ENCODE measurements around the gene CCDC106.

The CCDC106 gene

GRCh38 chr19:55652311-55653128, 4.5 kb downstream of the CCDC106 start:
- DNase-seq (ENCODE audit: low read depth), result no peak

GRCh38 chr19:55653651-55654322, 5.8 kb downstream of the CCDC106 start:
- peak; percentile 97 for DNase-seq (ENCODE audit: low read depth)

- peak; percentile 99 for DNase-seq (ENCODE audit: low read depth)
These were observed 6.4 kb downstream of the CCDC106 start for GRCh38 chr19:55654323-55654867.

GRCh38 chr19:55654868-55655647, 7.0 kb downstream of the CCDC106 start, which contains the start of gene U2AF2:
Gene U2AF2 (plus strand): TSS chr19:55655035. CDS start chr19:55655105, 70 bp downstream.
- peak; percentile 90 for DNase-seq (ENCODE audit: low read depth)

- DNase-seq (ENCODE audit: low read depth), result no peak
These were observed 7.6 kb downstream of the CCDC106 start for GRCh38 chr19:55655648-55656040.

- DNase-seq (ENCODE audit: low read depth), result no peak
These were observed 8.5 kb downstream of the CCDC106 start for GRCh38 chr19:55656552-55656951.

GRCh38 chr19:55656988-55657747, 9.2 kb downstream of the CCDC106 start:
- DNase-seq (ENCODE audit: low read depth), result no peak

- no peak for DNase-seq (ENCODE audit: low read depth)
These were observed 10.9 kb downstream of the CCDC106 start for GRCh38 chr19:55658846-55659459.

- no peak for DNase-seq (ENCODE audit: low read depth)
These were observed 11.8 kb downstream of the CCDC106 start for GRCh38 chr19:55659822-55660221.

- DNase-seq (ENCODE audit: low read depth), result no peak
These were observed 12.4 kb downstream of the CCDC106 start for GRCh38 chr19:55660404-55660803.

GRCh38 chr19:55660991-55661390, 13.0 kb downstream of the CCDC106 start:
- no peak for DNase-seq (ENCODE audit: low read depth)

GRCh38 chr19:55661826-55662225, 13.8 kb downstream of the CCDC106 start:
- DNase-seq (ENCODE audit: low read depth), result no peak

GRCh38 chr19:55663846-55664536, 16.0 kb downstream of the CCDC106 start:
- DNase-seq (ENCODE audit: low read depth), result no peak

GRCh38 chr19:55666343-55667005, 18.5 kb downstream of the CCDC106 start:
- no peak for DNase-seq (ENCODE audit: low read depth)

- DNase-seq (ENCODE audit: low read depth), result no peak
These were observed 19.0 kb downstream of the CCDC106 start for GRCh38 chr19:55667006-55667381.

GRCh38 chr19:55667511-55667910, 19.5 kb downstream of the CCDC106 start:
- DNase-seq (ENCODE audit: low read depth), result no peak

- no peak for DNase-seq (ENCODE audit: low read depth)
These were observed 19.9 kb downstream of the CCDC106 start for GRCh38 chr19:55667958-55668357.

GRCh38 chr19:55668603-55669348, 20.8 kb downstream of the CCDC106 start:
- DNase-seq (ENCODE audit: low read depth), result no peak
